Body of pancreas (tissue), 4 donors: ENCODE data around the gene MAU2. TPM values are rescaled to one million over a fixed set of nuclear protein-coding genes. Genes with fewer than 3 reads are reported as not detected.
A peak's percentile ranks its signal among the peaks of the same experiment; 100 is the strongest.

Source experiments
- ATAC-seq: fragments of 150-250 bp; one replicate; pipeline ENCODE4 v1.9.1; 2016
- DNase-seq, 4 donors: peaks; one replicate each; pipeline ENCODE4 v3.0.0-alpha.2; 2019
- H3K27ac ChIP-seq, 4 donors: fragments of 200-600 bp; sonication (generic); 1 replicate in 3 of 4; 2 replicates in 1 of 4; pipeline versions ENCODE4 v1.5.1 to v1.6.1; 2016 to 2019; ENCODE audit warnings: mild to moderate bottlenecking in 1 of 4, mixed read lengths in 1 of 4, moderate library complexity in 1 of 4
- H3K27me3 ChIP-seq, 2 donors: fragments of 200-600 bp; sonication (generic); one replicate each; pipeline ENCODE4 v1.6.0; 2016; ENCODE audit warnings: mild to moderate bottlenecking in 1 of 2
- H3K36me3 ChIP-seq, 2 donors: fragments of 200-600 bp; sonication (generic); replicated peaks in 1 of 2; 2 replicates each; pipeline ENCODE4 v1.5.1; 2016; ENCODE audit warnings: low read depth in 2 of 2; ENCODE audit not compliant: insufficient read depth in 1 of 2
- H3K4me1 ChIP-seq: fragments of 200-600 bp; sonication (generic); one replicate; pipeline ENCODE4 v1.6.0; 2016
- H3K4me3 ChIP-seq, 2 donors: fragments of 200-600 bp; sonication (generic); 1 replicate in 1 of 2; 2 replicates in 1 of 2; pipeline ENCODE4 v1.5.1; 2016 to 2019
- H3K9me3 ChIP-seq, 3 donors: fragments of 200-600 bp; sonication (generic); 1 replicate in 2 of 3; 2 replicates in 1 of 3; pipeline ENCODE4 v1.5.1; 2016
- POLR2A ChIP-seq, 3 donors: fragments of 450-650 bp; IDR thresholded peaks; one replicate each; pipeline ENCODE4 v1.6.1; 2016; ENCODE audit warnings: antibody characterized with exemption in 3 of 3, mild to moderate bottlenecking in 2 of 3
- WGBS, 2 donors: methylation state at CpG; one replicate each; pipeline ENCODE4 v1.1.5; 2017; 5-methylcytosine and 5-hydroxymethylcytosine counted together
- intact Hi-C: fragments of 100-400 bp; cut with DNase I; formaldehyde crosslinking; loops from one replicate; pipeline ENCODE4 v1.15.1; 2023
- total RNA-seq, 2 donors: library from RNA; depleted of rRNA; stranded (reverse); fragments of >200 nt; gene quantifications; one replicate each; pipeline ENCODE4 v1.1.0, GENCODE V29; 2016
- TF ChIP-seq, protein P1 (sequence below), 7 experiments: fragments of 450-650 bp in 4 of 7; fragments of 200-600 bp in 3 of 7; sonication (generic) in 3 of 7; IDR thresholded peaks; one replicate each; pipeline ENCODE4 v1.5.1; 2016 to 2019; ENCODE audit warnings: antibody characterized with exemption in 7 of 7

The MAU2 gene
- total RNA-seq, 2 donors from 2014 or later, result 38.9 to 57.4 TPM

DNA sequence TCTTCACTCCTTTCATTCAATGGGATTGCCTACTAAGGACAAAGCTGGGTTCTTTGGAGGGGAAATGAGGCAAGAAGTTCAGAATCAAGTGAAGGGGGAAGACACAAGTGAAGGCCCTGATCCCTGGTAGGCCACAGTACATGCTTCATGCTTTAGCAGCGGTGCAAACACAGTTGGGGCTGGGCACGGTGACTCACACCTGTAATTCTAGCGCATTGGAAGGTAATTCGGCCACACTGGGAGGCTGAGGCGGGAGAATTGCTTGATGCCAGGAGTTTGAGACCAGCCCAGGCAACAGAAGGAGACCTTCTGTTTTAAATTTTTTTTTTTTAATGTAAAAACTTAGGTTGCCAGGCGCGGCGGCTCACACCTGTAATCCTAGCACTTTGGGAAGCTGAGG, 61.5 kb downstream of the MAU2 start:
- Histone ChIP-seq H3K4me3 (no peak overlapping the region), H3K9me3 (no peaks in the 10 kb centered on the region), H3K27me3 (no peaks in the 10 kb centered on the region), H3K27ac (no peak overlapping the region), H3K4me1 (peaks cover 59% of the 10 kb centered on the region), H3K36me3 (no peaks in the 10 kb centered on the region)
- ATAC-seq, result no peak
- WGBS, 2 donors, result 94 to 96% methylated on average over 8 of the region's 8 CpGs
- no peak for TF ChIP-seq POLR2A (IDR thresholded peaks at IDR 0.05)
- TF ChIP-seq, protein P1, sequence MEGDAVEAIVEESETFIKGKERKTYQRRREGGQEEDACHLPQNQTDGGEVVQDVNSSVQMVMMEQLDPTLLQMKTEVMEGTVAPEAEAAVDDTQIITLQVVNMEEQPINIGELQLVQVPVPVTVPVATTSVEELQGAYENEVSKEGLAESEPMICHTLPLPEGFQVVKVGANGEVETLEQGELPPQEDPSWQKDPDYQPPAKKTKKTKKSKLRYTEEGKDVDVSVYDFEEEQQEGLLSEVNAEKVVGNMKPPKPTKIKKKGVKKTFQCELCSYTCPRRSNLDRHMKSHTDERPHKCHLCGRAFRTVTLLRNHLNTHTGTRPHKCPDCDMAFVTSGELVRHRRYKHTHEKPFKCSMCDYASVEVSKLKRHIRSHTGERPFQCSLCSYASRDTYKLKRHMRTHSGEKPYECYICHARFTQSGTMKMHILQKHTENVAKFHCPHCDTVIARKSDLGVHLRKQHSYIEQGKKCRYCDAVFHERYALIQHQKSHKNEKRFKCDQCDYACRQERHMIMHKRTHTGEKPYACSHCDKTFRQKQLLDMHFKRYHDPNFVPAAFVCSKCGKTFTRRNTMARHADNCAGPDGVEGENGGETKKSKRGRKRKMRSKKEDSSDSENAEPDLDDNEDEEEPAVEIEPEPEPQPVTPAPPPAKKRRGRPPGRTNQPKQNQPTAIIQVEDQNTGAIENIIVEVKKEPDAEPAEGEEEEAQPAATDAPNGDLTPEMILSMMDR (IDR thresholded peaks at IDR 0.05), result no peak
- intact Hi-C loops, result no loop called here
- no peak for DNase-seq

DNA sequence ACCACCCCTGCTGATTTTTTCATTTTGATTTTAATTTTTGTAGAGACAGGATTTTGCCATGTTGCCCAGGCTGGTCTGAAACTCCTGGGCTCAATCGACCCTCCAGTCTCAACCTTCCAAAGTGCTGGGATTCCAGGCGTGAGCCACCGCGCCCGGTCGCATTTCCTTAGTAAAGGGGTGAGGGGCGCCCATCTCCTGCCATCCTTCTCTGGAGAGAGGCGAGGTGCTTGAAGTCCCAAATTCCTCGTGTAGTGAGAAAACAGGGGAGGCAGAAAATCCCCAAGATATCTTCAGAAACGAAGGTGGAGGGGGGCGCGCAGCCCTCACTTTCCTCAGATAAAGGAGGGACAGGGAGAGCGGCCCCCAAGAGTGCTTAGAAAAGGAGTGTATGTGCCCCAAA, 63.9 kb downstream of the MAU2 start:
- intact Hi-C loops, result no loop called here
- DNase-seq (no peak), ATAC-seq (no peak)
- H3K36me3 ChIP-seq, result no peaks in the 10 kb centered on the region
- TF ChIP-seq, protein P1 (IDR thresholded peaks at IDR 0.05), result no peak
- TF ChIP-seq POLR2A (IDR thresholded peaks at IDR 0.05), result no peak
- peak overlapping the region in 3 of 4 donors; percentile 70 to 85 (median 76) for H3K27ac ChIP-seq
- no peak overlapping the region for H3K4me3 ChIP-seq
- WGBS, 2 donors, result 69 to 73% methylated on average over 13 of the region's 13 CpGs
- H3K4me1 ChIP-seq, result peaks cover 65% of the 10 kb centered on the region
- no peaks in the 10 kb centered on the region for H3K9me3 ChIP-seq
- H3K27me3 ChIP-seq, result no peaks in the 10 kb centered on the region

DNA sequence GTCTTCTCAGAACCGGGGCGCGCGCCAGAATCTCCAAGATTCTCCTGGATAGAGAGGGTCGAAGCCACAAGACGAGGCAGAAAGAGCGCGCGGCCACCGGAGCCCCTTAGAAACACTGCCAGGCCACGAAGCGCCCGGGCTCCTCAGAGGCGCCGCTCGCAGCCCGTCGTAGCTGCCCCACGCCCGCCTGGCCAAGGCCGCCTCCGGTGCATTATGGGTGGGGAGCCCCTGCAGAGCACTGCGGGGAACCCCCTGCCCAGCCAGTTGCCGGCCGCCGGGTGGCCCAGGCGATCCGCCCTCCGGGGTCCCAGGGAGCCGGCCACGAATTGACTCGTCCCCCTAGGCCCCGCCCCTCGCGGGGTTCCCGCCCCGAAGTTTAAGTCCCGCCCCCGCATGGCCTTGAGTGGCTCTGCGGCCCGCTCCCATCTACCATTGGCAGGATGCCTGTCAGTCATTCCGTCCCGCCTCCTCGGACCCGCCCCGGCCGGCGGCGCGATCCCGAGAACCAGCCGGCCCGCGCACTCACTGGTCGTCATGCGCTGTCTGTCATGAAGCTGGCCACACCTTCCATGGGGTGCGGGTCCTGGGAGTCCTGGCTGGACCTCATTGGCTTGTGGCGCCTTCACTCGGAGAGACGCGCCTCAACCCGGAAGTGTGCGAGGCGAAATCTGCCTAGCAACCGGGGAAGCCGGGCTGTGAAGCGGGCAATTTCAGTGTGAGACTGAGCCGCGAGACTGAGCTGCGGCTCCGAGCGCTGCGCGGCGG, 64.7 kb downstream of the MAU2 start:
- intact Hi-C loops, result no loop called here
- H3K4me1 ChIP-seq, result peaks cover 64% of the 10 kb centered on the region
- WGBS, 2 donors, result 0% methylated on average over 74 of the region's 75 CpGs; no CpG with 5 or more reads in 1 of the 2 donors

DNA sequence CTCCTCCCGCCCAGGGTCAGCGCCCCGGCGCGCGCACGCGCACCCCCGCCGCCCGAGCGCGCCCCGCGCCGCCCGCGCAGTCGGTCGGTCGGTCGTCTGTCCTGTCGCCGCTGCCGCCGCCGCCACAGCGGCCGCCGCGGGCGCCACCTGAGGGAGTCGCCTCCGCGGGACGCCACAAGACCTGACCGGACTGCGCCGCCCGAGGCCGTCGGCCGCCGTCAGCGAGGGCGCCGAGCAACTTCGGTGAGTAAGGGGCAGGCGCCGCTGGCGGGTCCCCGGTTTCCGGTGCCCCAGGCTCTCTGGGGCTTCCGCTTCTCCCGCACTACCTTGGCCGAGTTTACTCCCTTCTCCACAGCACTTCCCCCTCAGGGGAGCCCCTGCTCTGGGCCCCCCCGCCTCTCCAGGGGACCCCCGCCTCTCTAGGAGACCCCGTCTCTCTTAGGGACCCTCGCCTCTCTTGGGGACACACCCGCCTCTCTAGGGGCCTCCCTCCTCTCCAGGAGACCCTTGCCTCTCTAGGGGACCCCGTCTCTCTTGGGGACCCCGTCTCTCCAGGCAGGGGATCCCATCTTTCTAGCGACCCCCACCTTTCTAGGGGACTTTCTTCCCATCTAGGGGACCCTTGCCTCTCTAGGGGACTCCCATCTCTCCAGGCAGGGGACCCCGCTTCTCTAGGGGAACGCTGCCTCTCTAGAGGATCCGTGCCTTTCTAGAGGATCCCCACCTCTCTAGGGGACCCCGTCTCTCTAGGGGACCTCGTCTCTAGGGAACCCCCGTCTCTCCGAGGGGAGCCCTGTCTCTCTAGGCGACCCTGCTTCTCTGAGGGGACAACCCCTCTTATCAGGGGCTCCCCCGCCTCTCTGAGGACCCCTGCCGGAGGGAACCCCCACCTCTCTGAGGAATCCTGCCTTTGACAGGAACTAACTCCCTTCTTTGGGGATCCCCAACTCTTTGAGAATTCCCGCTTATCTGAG, 65.6 kb downstream of the MAU2 start:
- no peaks in the 10 kb centered on the region for H3K9me3 ChIP-seq
- no peaks in the 10 kb centered on the region for H3K36me3 ChIP-seq
- H3K4me1 ChIP-seq, result peaks cover 56% of the 10 kb centered on the region
- H3K27ac ChIP-seq, result peak overlapping the region; percentile 76 to 85 (median 81)
- ATAC-seq, result no peak
- peak overlapping the region; percentile 51 to 65 for H3K4me3 ChIP-seq
- WGBS, 2 donors, result 1 to 5% methylated on average over 16 to 73 of the region's 75 CpGs
- intact Hi-C loops, result no loop called here
- peak in 2 of 3 donors; percentile 21 to 37 for TF ChIP-seq POLR2A (IDR thresholded peaks at IDR 0.05)
- TF ChIP-seq, protein P1 (IDR thresholded peaks at IDR 0.05), result peak in 1 of 7 experiments; percentile 11
- no peaks in the 10 kb centered on the region for H3K27me3 ChIP-seq
- DNase-seq, result no peak

More for the DNA sequence above, 64.7 kb downstream of the MAU2 start:
- Histone ChIP-seq H3K27me3 (no peaks in the 10 kb centered on the region), H3K36me3 (no peaks in the 10 kb centered on the region), H3K9me3 (no peaks in the 10 kb centered on the region), H3K27ac (peak overlapping the region; percentile 76 to 85 (median 81)), H3K4me3 (peak overlapping the region; percentile 6 to 30)
- DNase-seq (peak; percentile 100), ATAC-seq (peak; percentile 97)
- TF ChIP-seq POLR2A (IDR thresholded peaks at IDR 0.05), result peak; percentile 44 to 82 (median 81)
- TF ChIP-seq, protein P1 (IDR thresholded peaks at IDR 0.05), result peak in 3 of 7 experiments; percentile 28 to 48 (median 29)
